CD4-positive, alpha-beta T cell treated with Interleukin-21 for 1 hour (primary cell): ENCODE results near the gene KCNH3.

Experiments used
- DNase-seq: peaks from one replicate; pipeline ENCODE4 v3.0.0-alpha.2; 2020

Gene KCNH3

GRCh38 chr12:49563951-49564685 is 25.3 kb downstream of the KCNH3 start:
- no peak for DNase-seq

DNA sequence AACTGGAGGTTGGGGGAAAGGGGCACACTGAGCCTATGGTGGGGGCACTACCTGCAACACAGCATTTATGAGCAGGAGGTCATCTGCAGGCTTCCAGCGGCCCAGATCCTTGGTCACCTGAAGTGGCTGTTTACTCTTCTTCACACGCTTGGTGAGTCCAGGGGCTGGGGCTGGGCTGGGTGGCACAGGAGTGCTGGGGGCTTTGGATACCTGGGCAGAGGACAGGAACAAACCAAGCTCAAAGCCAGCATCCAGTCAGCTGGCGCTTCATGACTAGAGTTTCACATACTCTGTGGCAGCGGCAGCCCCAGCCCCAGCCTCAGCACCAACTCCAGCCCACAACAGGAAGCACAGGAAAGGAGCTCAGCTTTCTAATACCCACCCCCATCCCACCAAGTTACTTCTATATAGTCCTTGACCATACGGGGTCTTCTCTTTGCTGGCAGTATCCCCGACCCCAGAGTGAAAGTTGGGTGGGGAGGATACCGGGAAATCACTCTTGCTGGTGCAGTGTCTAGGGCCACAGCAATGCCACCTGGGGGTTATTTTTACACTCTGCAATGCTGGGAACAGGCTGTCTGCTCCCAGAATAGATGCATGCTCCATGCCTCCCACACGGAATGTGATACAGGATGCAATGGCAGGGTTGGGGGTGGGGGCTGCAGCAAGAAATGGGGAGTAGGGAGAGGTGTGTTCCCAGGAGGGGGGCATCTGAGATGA is 26.0 kb downstream of the KCNH3 start:
- DNase-seq: no peak

GRCh38 chr12:49565406-49566265 is 26.8 kb downstream of the KCNH3 start:
- DNase-seq: no peak

DNA sequence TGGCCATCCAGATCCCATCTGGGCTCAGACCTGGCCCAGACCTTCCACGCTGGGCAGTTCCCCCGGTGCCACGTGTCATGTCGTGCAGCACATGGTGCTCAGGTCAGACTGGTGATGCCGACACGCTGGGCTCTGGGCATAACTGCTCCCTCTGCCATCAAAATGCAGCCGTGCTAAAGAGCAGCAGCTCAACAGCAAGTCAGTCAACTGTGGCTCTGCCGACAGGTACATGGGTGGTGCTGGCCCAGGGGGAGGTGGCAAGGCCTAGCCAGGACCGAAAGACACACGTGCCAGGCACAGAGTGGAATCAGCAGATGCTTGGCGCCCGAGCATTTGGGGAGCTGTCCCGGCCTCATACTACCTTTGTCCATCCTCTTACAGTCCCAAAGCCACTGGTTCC is 27.5 kb downstream of the KCNH3 start:
- no peak for DNase-seq

GRCh38 chr12:49567302-49567610 is 28.4 kb downstream of the KCNH3 start:
- no peak for DNase-seq

DNA sequence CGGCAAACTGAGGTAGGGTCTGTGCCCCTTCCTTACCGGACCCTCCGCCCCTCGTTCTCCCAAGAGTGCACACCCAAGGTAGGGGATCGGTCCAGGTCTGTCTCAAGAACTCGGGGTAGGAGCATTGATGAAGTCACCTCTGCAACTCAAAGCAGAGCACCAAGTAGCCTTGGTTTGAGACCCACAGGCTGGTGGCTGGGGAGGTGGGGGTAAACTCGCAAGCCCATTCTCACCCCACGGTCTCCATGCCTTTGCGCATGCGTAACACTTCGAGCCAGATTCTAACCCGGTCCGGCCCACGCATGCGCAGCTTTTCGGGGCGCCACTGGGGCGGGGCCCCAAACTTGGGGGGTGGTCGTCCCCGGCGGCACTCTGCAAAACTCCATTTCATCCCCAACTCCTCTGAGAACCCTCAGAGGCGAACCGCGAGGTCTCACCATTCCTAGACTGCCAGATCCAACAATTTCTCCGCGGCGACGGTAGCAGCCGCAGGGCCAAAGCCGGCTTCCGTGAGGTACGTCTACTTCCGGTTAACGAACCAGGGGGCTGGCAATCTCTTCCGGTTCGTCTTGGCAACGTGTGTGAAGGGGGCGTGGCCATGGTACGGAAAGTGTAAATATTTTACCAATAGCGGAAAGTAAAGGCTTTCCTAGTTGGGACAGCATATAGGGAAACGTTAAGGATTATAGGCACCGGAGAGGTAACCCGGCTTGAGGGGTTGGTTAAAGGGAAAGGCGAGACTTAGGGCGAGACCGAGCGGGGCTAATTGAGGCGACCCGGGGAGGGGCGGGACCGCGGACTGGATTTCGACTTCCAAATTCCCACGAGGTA is 29.0 kb downstream of the KCNH3 start, which contains the start of gene MCRS1:
TSS of gene MCRS1 (minus strand) at position 532 of the 831 bp plus-strand sequence. CDS start 1,411 bp downstream, outside the sequence.
- DNase-seq: peak; percentile 92

DNA sequence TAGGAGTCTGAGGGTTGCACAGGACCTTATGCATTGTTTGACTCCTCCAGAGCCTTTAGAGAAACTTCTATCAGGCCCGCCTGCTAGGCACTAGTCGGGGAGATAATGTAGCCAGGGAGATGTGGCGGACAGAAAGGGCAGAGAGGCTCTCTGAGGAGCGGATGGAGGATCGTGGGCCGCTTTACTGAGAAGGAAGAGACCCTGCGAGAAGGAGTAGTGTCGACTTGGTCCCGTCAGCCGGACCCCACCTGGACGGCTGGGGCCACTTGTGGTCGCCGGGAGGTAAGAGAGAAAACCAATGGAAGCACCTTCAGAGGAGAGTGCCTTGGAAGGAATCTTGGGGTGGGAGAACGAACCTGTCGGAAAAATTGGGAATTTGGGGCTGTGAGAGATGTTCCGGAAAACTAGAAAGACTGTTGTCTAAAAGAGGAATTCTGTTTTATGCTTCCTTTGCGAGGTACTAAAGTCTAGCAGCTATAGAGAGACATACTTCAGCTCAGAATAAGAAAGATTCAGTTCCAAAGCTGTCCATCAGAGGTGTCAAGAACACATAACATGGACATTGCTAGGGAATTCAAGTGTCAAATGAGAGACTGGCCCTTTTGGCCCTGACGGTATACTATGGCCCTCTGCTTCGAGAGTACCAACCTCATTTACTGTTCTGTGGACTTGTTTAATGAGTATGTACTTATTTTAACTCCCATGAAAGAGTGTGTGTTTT is 29.8 kb downstream of the KCNH3 start:
- peak; percentile 14 for DNase-seq

GRCh38 chr12:49577589-49578315 is 38.9 kb downstream of the KCNH3 start:
- DNase-seq: no peak

- DNase-seq: no peak
These were observed 39.8 kb downstream of the KCNH3 start for GRCh38 chr12:49578471-49579112.

- DNase-seq: peak; percentile 63
These were observed 42.0 kb downstream of the KCNH3 start for GRCh38 chr12:49580572-49581535.

DNA sequence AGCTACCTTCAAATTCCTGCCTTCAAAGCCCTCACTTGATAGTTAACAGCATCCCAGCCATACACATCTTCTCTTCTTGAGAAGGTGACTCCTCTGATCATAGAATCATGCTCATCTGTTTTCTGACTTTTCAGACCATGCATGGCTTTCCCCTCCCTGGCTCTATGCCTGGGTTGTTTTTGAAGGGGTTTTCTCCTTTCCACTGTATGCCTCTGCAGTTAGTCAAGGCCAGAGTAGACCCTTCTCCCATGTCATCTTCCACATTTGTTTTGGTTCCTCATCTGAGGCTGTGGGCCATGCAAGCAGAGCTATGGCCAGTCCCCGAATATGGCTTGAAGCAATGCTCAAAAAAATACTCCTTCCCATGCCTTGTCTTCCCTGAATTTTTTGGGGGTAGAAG is 43.4 kb downstream of the KCNH3 start:
- no peak for DNase-seq

GRCh38 chr12:49582850-49583249 is 44.0 kb downstream of the KCNH3 start:
- no peak for DNase-seq

GRCh38 chr12:49583366-49584094 is 44.7 kb downstream of the KCNH3 start:
- no peak for DNase-seq

- DNase-seq: no peak
These were observed 45.8 kb downstream of the KCNH3 start for GRCh38 chr12:49584591-49584990.

DNA sequence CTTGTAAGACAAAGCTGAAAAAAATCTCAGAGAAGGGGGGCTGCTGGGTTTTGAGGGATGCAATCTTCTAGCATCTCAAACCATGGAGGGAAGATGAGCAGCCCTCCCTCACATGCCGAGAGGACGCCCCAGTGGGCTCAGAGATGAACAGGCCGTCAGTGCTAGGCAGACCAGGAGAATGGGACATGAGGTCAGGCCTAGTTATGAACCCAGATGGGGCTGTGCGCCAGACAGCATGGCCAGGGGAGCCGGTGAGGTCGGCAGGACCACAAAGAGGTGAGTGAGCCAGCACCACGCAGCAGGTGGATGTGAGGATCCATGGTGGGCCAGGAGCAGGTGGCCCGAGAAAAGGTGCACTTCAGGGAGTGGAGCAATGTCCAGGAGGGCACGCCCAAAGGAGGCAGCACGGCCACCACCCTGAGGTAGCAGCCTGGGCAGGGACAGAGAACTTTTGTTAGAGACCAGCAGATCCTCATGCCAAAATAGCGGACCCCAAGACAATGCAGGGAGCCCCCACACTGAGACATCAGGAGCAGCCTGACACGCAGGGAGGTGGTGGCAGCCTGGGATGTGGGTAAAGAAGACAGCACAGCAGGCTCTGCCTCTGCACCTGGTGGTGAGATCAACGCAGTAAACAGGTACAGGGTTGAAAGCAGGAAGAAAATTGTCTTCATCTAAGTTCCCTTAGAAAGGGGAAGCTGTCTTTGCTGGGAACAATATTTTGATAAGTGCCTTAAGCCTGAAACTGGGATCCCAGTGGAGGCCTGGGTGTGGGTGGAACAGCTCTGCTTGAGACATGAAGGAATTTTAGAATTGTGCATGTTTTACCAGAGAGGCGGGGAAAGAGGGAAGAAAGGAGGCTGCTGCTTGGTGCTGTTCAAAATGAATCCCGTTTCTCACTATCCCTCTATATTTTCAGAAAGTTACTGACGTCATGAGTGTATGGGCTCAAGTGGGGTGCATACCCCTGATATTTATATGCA is 46.9 kb downstream of the KCNH3 start:
- DNase-seq: no peak

GRCh38 chr12:49587174-49587908 is 48.5 kb downstream of the KCNH3 start:
- no peak for DNase-seq

GRCh38 chr12:49588281-49588680 is 49.5 kb downstream of the KCNH3 start:
- no peak for DNase-seq
